Measurements from ENCODE around the gene TSPO.
"Not testable (repeated sequence)": the region's sequence is repeated elsewhere in the genome, so short reads cannot be mapped to it uniquely, and the experiment has no call there.

The TSPO gene

GRCh38 chr22:43151251-43152002 lies at the start of gene TSPO:
TSS of gene TSPO (plus strand) at chr22:43151559. CDS start at chr22:43159239, 7,680 bp downstream.
- FAIRE-seq: no peak

- FAIRE-seq: not testable (repeated sequence)
Measured at GRCh38 chr22:43104056-43104625, 47.2 kb upstream of the TSPO start.

- not testable (repeated sequence) for FAIRE-seq
Measured at GRCh38 chr22:43104950-43105349, 46.4 kb upstream of the TSPO start.

DNA sequence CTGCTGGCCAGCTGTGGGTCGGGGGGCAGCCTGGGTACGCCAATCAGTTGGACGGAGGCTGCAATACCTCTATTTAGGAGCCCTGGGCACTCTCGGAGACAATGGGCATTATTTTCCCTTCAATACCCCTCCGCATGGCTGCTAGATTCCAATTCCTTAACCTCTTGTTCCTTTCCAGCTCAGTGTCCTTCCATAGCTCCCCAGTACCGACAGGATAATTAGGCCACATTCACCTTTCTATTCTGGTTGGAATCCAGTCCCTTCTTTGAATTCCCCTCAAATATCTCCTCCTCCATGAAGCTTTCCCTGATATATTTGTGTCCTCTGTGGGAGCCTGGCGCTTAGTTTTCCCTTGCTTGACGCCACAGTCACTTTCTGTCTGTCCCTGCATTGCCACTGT lies 45.1 kb upstream of the TSPO start:
- FAIRE-seq: no peak

GRCh38 chr22:43109511-43109910 lies 41.8 kb upstream of the TSPO start:
- FAIRE-seq: no peak

DNA sequence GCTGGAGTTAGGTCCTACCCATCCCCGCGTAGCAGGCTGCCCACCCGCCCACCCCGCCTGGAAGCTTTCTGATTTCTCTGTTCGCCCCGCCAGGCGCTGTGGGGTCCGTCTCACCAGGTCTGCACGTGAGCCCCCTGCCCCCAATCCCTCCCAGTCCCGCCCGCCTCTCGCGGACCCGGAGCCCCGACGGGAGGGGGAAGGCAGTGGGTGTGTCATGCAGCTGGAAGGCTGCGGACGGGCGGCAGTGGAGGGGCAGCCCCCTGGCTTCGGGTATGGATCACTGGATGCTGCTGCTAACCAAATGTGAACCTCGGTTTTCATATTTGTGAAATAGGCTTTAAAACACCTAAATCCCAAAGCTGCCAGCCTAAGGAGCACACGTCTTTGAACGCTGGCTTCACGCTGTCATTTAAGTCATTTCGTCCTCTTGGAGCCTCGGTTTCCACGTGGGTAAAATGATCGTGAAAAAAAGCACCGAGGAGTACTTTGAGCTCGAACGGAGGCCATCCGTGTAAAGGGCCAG lies 41.4 kb upstream of the TSPO start:
- FAIRE-seq: no peak

DNA sequence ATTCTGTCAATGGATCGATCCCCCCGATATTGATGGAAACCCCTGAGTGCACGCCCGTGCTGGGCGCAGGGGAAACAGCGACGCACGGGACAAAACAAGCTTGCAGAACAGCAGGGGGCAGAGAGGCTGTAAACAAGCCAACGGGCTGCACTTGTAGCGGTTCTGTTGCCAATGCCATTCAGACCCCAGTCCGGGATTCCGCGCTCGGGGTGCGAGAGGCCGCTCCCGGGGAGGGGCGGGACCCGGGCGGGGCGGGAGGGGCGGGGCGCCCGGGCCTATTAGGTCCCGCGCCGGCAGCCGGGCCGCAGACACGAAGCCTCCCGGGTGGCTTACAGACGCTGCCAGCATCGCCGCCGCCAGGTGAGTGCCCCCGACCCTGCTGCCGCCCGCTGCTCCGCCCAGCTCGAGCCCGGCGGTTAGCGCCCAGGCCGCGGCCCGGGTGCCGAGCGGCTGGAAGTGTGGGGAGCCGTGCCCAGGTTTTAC lies 40.9 kb upstream of the TSPO start, which contains the start of gene BIK:
BIK (plus strand) TSS at position 307 of the 483 bp plus-strand sequence. CDS start 13,273 bp downstream, outside the sequence.
- FAIRE-seq: no peak

GRCh38 chr22:43110927-43111623 lies 40.3 kb upstream of the TSPO start:
- FAIRE-seq: no peak

DNA sequence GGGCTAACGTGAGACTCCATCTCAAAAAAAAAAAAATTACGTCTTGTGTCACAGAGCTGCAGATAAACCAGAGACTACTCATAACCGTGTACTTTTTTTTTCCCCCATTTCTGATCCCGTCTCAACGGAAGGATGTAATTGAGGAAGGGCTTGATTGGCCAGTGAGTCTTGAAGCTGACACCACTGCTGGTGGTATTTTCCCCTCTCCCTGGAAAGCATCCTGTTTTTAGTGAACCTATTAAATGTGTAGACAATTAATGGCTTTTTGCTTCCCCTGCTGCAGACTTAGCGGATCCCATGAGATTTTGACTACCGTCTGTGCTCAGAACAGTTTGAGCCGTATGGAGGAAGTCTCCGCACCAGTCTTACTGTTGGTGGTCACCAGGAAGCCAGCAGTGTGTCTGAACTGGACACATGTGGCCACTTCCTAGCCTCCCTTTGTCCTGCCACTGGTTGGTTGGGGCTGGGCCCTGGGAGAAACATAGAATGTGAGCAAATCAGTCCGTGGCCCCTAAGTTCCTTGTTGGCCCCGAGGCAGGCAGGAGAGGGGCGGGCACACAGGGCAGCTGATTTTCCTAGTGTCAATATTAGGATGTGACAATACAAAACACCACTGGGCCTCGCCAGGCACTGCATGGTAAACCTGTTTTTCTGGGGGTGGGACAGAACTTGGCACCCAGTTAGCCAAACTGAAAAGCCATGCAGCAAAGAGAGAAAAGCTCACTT lies 37.7 kb upstream of the TSPO start:
- FAIRE-seq: no peak

- no peak for FAIRE-seq
Measured at GRCh38 chr22:43114958-43115357, 36.4 kb upstream of the TSPO start.

DNA sequence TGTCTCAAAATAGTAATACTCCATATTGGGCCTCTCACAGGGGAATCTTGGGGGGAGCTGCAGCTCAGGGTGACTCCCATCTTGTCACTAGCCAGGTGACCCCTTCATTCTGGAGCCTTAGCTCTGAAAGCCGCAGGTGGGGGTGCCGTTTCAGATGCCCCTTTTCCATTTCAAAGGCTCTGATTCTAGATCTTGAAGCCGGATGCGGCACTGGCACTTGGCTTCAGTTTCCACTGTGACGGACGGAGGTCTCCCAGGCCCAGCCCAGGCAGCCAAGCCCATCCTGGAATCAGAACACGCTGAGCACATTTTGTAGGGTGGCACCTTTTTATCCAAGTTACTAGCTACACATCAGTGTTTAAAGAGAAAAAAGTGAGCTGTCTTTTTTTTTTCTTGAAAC lies 34.4 kb upstream of the TSPO start:
- FAIRE-seq: no peak

GRCh38 chr22:43118024-43118849 lies 33.1 kb upstream of the TSPO start:
- FAIRE-seq: no peak

GRCh38 chr22:43118953-43119458 lies 32.4 kb upstream of the TSPO start:
- no peak for FAIRE-seq

DNA sequence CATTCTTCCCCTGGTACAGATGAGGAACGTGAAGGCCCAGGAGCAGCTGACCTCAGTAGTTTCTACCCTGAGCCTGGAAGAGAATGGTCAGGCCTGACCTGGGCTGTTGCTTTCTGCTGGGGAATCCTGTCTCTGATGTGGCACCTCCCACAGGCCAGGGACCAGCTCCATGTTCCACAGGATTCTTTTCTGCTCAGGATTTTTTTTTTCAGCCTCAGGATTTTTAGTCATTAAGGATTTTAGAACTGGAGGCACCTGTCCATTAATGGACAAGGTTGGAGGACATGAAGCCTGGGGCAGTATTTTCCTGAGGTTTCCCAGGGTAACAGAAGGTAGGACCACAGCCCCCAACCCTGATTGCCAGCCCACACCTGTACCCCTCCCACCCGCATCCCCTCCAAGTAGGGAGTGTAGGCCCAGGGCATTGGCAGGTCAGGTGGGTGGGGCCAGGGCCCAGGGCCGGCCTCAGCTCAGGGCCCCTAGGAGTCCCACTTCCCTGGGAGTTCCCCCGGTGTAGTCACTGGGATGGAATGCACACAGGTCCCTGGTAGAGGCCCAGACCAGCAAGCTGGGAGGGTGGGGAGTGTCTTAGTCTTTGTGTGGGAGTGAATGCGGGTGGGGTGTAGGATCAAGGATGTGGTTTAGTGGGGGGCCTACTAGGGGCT lies 24.7 kb upstream of the TSPO start:
- FAIRE-seq: no peak

DNA sequence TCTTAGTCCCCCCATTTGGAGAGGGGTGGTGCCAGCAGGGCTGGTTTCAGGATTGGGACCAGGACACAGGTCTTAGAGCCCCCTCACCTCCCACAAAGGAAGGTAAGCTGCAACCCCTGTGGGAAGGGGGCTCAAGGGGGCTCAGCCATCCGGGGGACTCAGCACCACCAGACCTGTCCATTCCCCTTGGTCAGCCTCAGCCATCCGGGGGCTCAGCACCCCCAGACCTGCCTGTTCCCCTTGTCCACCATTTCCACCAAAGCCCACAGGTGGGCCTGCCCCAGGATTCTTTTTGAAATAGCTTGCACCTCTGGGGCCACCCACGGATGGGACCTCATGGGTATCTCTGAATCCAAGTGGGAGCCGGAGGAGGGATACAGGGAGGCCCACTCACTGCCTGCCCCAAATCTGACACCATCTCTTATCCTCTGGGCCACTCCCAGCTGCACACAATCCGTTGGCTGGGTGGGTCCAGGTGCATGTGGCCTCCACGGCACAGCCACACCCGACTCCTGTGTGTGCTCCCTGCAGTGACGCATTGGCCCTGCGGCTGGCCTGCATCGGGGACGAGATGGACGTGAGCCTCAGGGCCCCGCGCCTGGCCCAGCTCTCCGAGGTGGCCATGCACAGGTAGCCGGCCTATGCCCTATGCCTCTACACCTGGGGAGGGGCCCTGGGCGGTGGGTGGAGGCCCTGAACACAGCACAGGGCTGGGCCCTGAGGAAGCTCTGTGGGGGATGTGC lies 24.0 kb upstream of the TSPO start:
- FAIRE-seq: no peak

- no peak for FAIRE-seq
Measured at GRCh38 chr22:43128116-43128515, 23.2 kb upstream of the TSPO start.

- FAIRE-seq: no peak
Measured at GRCh38 chr22:43128928-43129424, 22.4 kb upstream of the TSPO start.

DNA sequence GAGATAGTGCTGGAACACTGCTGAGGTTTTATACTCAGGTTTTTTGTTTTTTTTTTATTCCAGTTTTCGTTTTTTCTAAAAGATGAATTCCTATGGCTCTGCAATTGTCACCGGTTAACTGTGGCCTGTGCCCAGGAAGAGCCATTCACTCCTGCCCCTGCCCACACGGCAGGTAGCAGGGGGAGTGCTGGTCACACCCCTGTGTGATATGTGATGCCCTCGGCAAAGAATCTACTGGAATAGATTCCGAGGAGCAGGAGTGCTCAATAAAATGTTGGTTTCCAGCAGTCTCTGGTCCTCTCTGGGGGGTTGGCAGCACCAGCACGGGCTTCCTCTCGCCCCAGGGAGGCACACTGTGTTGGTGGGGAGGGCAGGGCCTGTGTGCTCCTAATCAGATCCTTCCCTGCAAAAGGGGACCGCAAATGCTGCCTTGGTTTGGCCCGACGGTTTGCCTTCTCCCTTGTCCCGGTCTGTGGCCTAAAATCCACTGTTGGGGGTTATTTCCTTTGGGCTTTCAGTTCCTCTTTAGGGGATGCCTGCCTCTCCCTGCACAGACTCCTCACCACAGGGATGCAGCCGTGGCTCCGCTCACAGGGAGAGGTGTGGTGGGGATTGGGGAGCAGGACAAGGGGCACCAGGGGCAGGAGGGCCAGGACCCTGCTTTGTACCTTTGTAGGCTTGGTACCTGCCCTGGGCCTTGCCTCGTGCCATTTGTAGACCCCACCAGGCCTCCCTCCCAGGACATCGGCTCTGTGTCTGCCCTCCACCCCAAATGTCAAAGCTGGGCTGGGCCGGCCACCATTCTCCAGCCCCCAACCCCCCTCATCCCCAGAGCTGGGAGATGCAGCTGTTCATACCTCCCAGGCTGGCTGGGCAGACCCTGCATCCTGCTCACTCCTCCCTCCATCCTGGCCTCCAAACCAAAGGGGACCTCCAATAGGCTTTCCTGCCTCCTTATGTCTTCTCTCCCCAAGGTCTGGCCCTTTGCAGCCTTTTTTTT lies 21.6 kb upstream of the TSPO start:
- FAIRE-seq: no peak
